Tibial nerve (tissue), 4 donors: ENCODE measurements around the gene PANK4.

Experiments used
- EP300 ChIP-seq, 2 donors: sonication (generic); formaldehyde crosslinking; IDR thresholded peaks; one replicate each; pipeline ENCODE4 v1.6.1; 2017; ENCODE audit warnings: antibody characterized with exemption in 2 of 2, mild to moderate bottlenecking in 1 of 2
- TF ChIP-seq, protein P1 (sequence below), 5 experiments: fragments of 200-600 bp in 3 of 5; fragments of 450-650 bp in 2 of 5; sonication (generic) in 3 of 5; IDR thresholded peaks; one replicate each; pipeline ENCODE4 v1.5.1; 2016 to 2019; ENCODE audit warnings: antibody characterized with exemption in 5 of 5, mild to moderate bottlenecking in 3 of 5, moderate library complexity in 2 of 5

DNA sequence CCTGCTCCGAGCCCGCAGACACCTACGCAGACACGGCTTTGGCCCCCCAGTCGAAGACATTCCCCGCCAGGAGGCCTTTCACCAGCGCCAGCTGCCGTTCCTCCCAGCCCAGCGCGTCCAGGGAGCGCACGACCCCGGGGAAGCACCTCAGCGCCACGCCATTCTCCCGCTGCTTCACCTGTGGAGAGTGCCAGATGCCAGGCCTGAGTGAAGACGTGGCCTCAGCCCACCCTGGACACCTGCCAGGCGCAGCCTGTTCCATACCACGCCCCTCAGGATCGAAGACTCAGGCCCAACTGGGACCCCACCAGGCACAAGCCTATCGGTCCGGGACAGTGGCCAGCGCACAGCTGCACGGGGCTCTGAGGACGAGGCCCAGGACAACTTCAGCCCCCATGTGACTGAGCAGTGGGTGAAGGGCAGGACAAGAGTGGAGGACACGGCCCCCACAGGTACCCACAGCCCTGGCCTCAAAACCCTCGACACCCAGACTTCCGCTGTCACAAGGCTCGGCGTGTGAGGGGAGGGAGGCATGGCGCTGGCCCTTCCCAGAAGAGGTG is 13.5 kb downstream of the PANK4 start:
- TF ChIP-seq, protein P1, sequence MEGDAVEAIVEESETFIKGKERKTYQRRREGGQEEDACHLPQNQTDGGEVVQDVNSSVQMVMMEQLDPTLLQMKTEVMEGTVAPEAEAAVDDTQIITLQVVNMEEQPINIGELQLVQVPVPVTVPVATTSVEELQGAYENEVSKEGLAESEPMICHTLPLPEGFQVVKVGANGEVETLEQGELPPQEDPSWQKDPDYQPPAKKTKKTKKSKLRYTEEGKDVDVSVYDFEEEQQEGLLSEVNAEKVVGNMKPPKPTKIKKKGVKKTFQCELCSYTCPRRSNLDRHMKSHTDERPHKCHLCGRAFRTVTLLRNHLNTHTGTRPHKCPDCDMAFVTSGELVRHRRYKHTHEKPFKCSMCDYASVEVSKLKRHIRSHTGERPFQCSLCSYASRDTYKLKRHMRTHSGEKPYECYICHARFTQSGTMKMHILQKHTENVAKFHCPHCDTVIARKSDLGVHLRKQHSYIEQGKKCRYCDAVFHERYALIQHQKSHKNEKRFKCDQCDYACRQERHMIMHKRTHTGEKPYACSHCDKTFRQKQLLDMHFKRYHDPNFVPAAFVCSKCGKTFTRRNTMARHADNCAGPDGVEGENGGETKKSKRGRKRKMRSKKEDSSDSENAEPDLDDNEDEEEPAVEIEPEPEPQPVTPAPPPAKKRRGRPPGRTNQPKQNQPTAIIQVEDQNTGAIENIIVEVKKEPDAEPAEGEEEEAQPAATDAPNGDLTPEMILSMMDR (IDR thresholded peaks at IDR 0.05), result no peak
- no peak for TF ChIP-seq EP300 (IDR thresholded peaks at IDR 0.05)
